22Rv1 (cell line): Measurements from ENCODE around the gene CCDC194.

Experiments used
- CTCF ChIP-seq: fragments of 450-650 bp; IDR thresholded peaks from 2 replicates; pipeline ENCODE4 v1.5.1; 2017; ENCODE audit warnings: mild to moderate bottlenecking
- ZFX ChIP-seq: fragments of 450-650 bp; IDR thresholded peaks from 2 replicates; pipeline ENCODE4 v1.6.1; 2017; ENCODE audit warnings: antibody characterized with exemption, borderline replicate concordance

- TF ChIP-seq CTCF: no peak
- TF ChIP-seq ZFX: no peak
Measured at GRCh38 chr19:17353386-17353785, 40.6 kb downstream of the CCDC194 start.
